Suppressor macrophage treated with lipopolysaccharide for 4 hours (primary cell): Measurements from ENCODE around the gene SCG5.
A peak's percentile ranks its signal among the peaks of the same experiment; 100 is the strongest.

Experiments
- DNase-seq: peaks from one replicate; pipeline ENCODE4 v3.0.0-alpha.2; 2020

SCG5 gene

GRCh38 chr15:32659340-32660155, 18.0 kb downstream of the SCG5 start:
- no peak for DNase-seq

- DNase-seq, result no peak
These were observed 22.2 kb downstream of the SCG5 start for GRCh38 chr15:32663671-32664070.

- DNase-seq, result no peak
These were observed 23.3 kb downstream of the SCG5 start for GRCh38 chr15:32664796-32665195.

- no peak for DNase-seq
These were observed 25.8 kb downstream of the SCG5 start for GRCh38 chr15:32667321-32667720.

- DNase-seq, result no peak
These were observed 27.4 kb downstream of the SCG5 start for GRCh38 chr15:32668942-32669341.

- no peak for DNase-seq
These were observed 28.5 kb downstream of the SCG5 start for GRCh38 chr15:32669896-32670611.

- no peak for DNase-seq
These were observed 29.1 kb downstream of the SCG5 start for GRCh38 chr15:32670623-32671022.

- DNase-seq, result no peak
These were observed 30.1 kb downstream of the SCG5 start for GRCh38 chr15:32671339-32672325.

GRCh38 chr15:32674681-32675080, 33.2 kb downstream of the SCG5 start:
- no peak for DNase-seq

GRCh38 chr15:32675466-32675865, 34.0 kb downstream of the SCG5 start:
- DNase-seq, result peak; percentile 71

- no peak for DNase-seq
These were observed 34.7 kb downstream of the SCG5 start for GRCh38 chr15:32676169-32676568.

- DNase-seq, result no peak
These were observed 35.8 kb downstream of the SCG5 start for GRCh38 chr15:32677238-32677750.

GRCh38 chr15:32679298-32679690, 37.8 kb downstream of the SCG5 start:
- DNase-seq, result no peak

- DNase-seq, result peak; percentile 83
These were observed 41.1 kb downstream of the SCG5 start for GRCh38 chr15:32682569-32682968.

GRCh38 chr15:32682977-32683630, 41.6 kb downstream of the SCG5 start:
- peak; percentile 17 for DNase-seq

GRCh38 chr15:32683906-32684584, 42.5 kb downstream of the SCG5 start:
- DNase-seq, result peak; percentile 90

- no peak for DNase-seq
These were observed 44.1 kb downstream of the SCG5 start for GRCh38 chr15:32685576-32685975.

- DNase-seq, result peak; percentile 53
These were observed 46.0 kb downstream of the SCG5 start for GRCh38 chr15:32687556-32687955.

GRCh38 chr15:32688151-32688639, 46.7 kb downstream of the SCG5 start:
- DNase-seq, result peak; percentile 27

- DNase-seq, result no peak
These were observed 49.6 kb downstream of the SCG5 start for GRCh38 chr15:32690941-32691688.

GRCh38 chr15:32691689-32692038, 50.2 kb downstream of the SCG5 start:
- no peak for DNase-seq
